Measurements from ENCODE around the gene PIP5K1C.
A peak's percentile ranks its signal among the peaks of the same experiment; 100 is the strongest.

PIP5K1C gene

GRCh38 chr19:3620145-3620816, 80.0 kb downstream of the PIP5K1C start:
- no peaks in the 10 kb centered on the region for H3K9me3 ChIP-seq
- peaks cover 66% of the 10 kb centered on the region for H3K36me3 ChIP-seq
- no peak overlapping the region for H3K4me3 ChIP-seq (ENCODE audit: low read depth in 1 of 2, low read length in 1 of 2)
- H3K4me1 ChIP-seq (ENCODE audit: control insufficient read depth in 1 of 2, insufficient read depth in 1 of 2, low read depth in 1 of 2, low read length in 1 of 2) = peaks cover 1 to 3% of the 10 kb centered on the region in 2 experiments
- no peak for TF ChIP-seq CTCF (IDR thresholded peaks at IDR 0.05)
- no peak overlapping the region for H3K27ac ChIP-seq
- no peaks in the 10 kb centered on the region for H3K27me3 ChIP-seq

- no peak overlapping the region for H3K4me3 ChIP-seq (ENCODE audit: low read depth in 1 of 2, low read length in 1 of 2)
- TF ChIP-seq CTCF (IDR thresholded peaks at IDR 0.05) = no peak
- H3K27me3 ChIP-seq = no peaks in the 10 kb centered on the region
- H3K4me1 ChIP-seq (ENCODE audit: control insufficient read depth in 1 of 2, insufficient read depth in 1 of 2, low read depth in 1 of 2, low read length in 1 of 2) = no peaks in the 10 kb centered on the region
- peaks cover 71% of the 10 kb centered on the region for H3K36me3 ChIP-seq
- H3K9me3 ChIP-seq = no peaks in the 10 kb centered on the region
- H3K27ac ChIP-seq = no peak overlapping the region
Measured at GRCh38 chr19:3619631-3620012, 80.6 kb downstream of the PIP5K1C start.

- Histone ChIP-seq H3K36me3 (peaks cover 77% of the 10 kb centered on the region), H3K27ac (no peak overlapping the region), H3K4me1 (ENCODE audit: control insufficient read depth in 1 of 2, insufficient read depth in 1 of 2, low read depth in 1 of 2, low read length in 1 of 2) (no peaks in the 10 kb centered on the region), H3K27me3 (no peaks in the 10 kb centered on the region), H3K9me3 (no peaks in the 10 kb centered on the region), H3K4me3 (ENCODE audit: low read depth in 1 of 2, low read length in 1 of 2) (no peak overlapping the region)
- TF ChIP-seq CTCF (IDR thresholded peaks at IDR 0.05) = no peak
Measured at GRCh38 chr19:3618811-3619630, 81.2 kb downstream of the PIP5K1C start.

GRCh38 chr19:3618144-3618810, 82.0 kb downstream of the PIP5K1C start:
- Histone ChIP-seq H3K4me1 (ENCODE audit: control insufficient read depth in 1 of 2, insufficient read depth in 1 of 2, low read depth in 1 of 2, low read length in 1 of 2) (no peaks in the 10 kb centered on the region), H3K27me3 (no peaks in the 10 kb centered on the region), H3K9me3 (no peaks in the 10 kb centered on the region), H3K36me3 (peaks cover 79% of the 10 kb centered on the region), H3K4me3 (ENCODE audit: low read depth in 1 of 2, low read length in 1 of 2) (no peak overlapping the region), H3K27ac (no peak overlapping the region)
- TF ChIP-seq CTCF (IDR thresholded peaks at IDR 0.05) = peak; percentile 63

- H3K4me1 ChIP-seq (ENCODE audit: control insufficient read depth in 1 of 2, insufficient read depth in 1 of 2, low read depth in 1 of 2, low read length in 1 of 2) = no peaks in the 10 kb centered on the region
- no peak for TF ChIP-seq CTCF (IDR thresholded peaks at IDR 0.05)
- H3K27me3 ChIP-seq = no peaks in the 10 kb centered on the region
- peaks cover 82% of the 10 kb centered on the region for H3K36me3 ChIP-seq
- H3K4me3 ChIP-seq (ENCODE audit: low read depth in 1 of 2, low read length in 1 of 2) = no peak overlapping the region
- H3K27ac ChIP-seq = no peak overlapping the region
- H3K9me3 ChIP-seq = no peaks in the 10 kb centered on the region
Measured at GRCh38 chr19:3617463-3617862, 82.8 kb downstream of the PIP5K1C start.
